D721Med (cell line): ENCODE measurements around the gene GCN1.
"Not testable (repeated sequence)": the region's sequence is repeated elsewhere in the genome, so short reads cannot be mapped to it uniquely, and the experiment has no call there.

ENCODE experiments used
- DNase-seq: peaks from one replicate; pipeline ENCODE4 v3.0.0; 2011; ENCODE audit warnings: low spot score; ENCODE audit not compliant: insufficient read length
- FAIRE-seq: peaks from 2 replicates; lab custom pipeline; 2011; peaks lifted over from hg19 to GRCh38; lab: Jason Lieb, UNC
- TF ChIP-seq, protein P1 (sequence below): IDR thresholded peaks from 2 replicates; pipeline ENCODE4 v1.5.1; 2012; ENCODE audit warnings: mild to moderate bottlenecking, control low read depth; ENCODE audit not compliant: insufficient read depth; ENCODE audit errors: missing control alignments

Gene GCN1

GRCh38 chr12:120211243-120211903 lies 16.9 kb upstream of the GCN1 start:
- TF ChIP-seq, protein P1, sequence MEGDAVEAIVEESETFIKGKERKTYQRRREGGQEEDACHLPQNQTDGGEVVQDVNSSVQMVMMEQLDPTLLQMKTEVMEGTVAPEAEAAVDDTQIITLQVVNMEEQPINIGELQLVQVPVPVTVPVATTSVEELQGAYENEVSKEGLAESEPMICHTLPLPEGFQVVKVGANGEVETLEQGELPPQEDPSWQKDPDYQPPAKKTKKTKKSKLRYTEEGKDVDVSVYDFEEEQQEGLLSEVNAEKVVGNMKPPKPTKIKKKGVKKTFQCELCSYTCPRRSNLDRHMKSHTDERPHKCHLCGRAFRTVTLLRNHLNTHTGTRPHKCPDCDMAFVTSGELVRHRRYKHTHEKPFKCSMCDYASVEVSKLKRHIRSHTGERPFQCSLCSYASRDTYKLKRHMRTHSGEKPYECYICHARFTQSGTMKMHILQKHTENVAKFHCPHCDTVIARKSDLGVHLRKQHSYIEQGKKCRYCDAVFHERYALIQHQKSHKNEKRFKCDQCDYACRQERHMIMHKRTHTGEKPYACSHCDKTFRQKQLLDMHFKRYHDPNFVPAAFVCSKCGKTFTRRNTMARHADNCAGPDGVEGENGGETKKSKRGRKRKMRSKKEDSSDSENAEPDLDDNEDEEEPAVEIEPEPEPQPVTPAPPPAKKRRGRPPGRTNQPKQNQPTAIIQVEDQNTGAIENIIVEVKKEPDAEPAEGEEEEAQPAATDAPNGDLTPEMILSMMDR = no peak
- FAIRE-seq = no peak
- DNase-seq = no peak

DNA sequence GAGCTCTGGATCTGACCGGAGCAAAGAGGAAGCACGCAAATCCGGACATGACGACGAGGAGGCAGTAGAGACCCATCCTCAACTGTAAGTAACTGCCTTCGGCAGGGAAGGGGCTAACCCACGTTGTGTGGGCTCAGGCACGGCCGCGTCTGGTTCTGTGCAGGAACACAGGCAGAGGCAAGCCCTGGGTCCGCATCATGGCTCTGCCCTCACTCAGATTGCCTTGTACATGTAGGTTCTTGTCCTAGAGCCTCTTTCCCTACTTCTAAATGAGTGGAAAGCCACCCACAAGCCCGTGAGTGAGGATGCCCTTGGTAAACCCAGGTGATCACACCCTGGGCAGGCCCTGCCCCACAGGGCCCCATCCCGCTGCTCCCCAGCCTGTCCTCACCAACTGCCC lies 15.3 kb upstream of the GCN1 start:
- TF ChIP-seq, protein P1 = no peak
- FAIRE-seq (no peak), DNase-seq (no peak)

DNA sequence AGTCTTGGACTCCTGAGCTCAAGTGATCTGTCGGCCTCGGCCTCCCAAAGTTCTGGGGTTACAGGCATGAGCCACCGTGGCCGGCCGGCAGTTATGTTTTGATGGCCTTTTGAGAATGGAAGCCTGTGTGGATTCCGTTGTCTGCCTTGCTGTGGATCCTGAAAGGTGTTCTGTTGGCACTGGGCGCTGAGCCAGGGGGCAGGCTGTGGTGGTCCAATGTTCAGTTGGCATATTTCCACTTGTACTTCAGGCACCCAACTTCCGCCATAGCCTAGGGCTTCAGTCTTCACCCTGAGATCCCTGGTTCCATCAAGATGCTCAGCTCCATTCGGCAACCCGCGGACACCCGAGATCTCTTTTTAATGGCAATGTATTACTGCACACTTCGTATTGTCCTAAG lies 12.7 kb upstream of the GCN1 start:
- TF ChIP-seq, protein P1 = no peak
- FAIRE-seq (no peak), DNase-seq (no peak)

- not testable (repeated sequence) for FAIRE-seq, DNase-seq
These were observed 12.3 kb upstream of the GCN1 start for GRCh38 chr12:120206781-120207180.

- DNase-seq (no peak), FAIRE-seq (no peak)
- TF ChIP-seq, protein P1 = no peak
These were observed 11.7 kb upstream of the GCN1 start for GRCh38 chr12:120206228-120206627.

GRCh38 chr12:120204171-120204570 lies 9.7 kb upstream of the GCN1 start:
- TF ChIP-seq, protein P1 = no peak
- FAIRE-seq (no peak), DNase-seq (no peak)

DNA sequence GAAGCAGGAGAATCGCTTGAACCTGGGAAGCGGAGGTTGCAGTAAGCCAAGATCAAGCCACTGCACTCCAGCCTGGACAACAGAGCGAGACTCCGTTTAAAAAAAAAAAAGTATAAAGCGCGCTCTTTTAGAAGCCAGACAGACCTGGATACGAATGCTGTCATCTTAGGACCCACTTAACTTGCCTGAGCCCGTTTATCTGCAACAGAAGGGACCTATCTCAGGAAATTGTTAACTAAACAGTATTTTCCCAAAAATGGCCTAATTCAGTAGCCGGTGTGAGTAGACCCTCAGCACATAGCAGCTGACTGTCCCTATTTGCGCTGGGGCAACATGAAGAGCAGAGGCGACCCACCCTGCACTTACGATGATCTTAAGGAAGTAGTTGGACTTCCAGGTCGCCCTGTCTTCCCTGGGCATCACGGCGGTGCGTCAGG lies 5.9 kb upstream of the GCN1 start:
- no peak for DNase-seq
- TF ChIP-seq, protein P1 = no peak
- no peak for FAIRE-seq
